ENCODE data around the gene TMEM74B.
"Not testable (repeated sequence)": the region's sequence is repeated elsewhere in the genome, so short reads cannot be mapped to it uniquely, and the experiment has no call there.

TMEM74B gene

DNA sequence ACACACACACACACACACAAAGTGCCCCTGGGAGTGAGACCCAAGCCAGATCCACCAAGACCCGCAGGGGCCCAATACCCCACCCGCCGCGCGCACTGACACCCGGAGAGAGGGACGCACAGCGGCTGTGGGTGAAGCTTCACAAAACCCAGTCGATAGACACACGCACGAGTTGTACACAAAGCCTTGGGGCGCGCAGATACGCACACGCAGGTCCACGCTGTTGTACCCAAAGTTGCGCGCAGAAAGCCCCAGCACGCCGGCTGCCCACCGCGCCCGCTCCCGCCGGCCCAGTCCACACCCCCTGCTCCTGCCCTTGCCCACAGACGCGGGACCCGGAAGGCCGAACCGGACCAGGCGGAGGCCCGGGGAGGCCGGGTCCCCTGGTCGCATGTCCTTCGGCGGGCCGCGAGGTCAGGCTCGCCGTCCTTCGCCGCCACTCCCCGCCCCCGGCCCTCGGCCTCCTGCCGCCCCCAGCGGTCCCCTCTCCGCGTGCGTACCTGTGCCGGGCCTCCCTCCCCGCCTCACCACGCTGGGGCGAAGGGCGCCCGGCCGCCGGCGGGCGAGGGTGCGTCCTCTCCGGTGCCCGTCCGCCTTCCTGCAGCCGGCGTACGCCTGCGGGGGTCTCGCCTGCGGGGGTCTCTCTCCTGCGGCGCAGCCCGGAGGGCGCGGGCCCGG is at the start of gene TMEM74B:
TSS of gene TMEM74B (minus strand) at position 344 of the 678 bp plus-strand sequence. CDS start 1,180 bp downstream, outside the sequence.
- no peak for DNase-seq

DNA sequence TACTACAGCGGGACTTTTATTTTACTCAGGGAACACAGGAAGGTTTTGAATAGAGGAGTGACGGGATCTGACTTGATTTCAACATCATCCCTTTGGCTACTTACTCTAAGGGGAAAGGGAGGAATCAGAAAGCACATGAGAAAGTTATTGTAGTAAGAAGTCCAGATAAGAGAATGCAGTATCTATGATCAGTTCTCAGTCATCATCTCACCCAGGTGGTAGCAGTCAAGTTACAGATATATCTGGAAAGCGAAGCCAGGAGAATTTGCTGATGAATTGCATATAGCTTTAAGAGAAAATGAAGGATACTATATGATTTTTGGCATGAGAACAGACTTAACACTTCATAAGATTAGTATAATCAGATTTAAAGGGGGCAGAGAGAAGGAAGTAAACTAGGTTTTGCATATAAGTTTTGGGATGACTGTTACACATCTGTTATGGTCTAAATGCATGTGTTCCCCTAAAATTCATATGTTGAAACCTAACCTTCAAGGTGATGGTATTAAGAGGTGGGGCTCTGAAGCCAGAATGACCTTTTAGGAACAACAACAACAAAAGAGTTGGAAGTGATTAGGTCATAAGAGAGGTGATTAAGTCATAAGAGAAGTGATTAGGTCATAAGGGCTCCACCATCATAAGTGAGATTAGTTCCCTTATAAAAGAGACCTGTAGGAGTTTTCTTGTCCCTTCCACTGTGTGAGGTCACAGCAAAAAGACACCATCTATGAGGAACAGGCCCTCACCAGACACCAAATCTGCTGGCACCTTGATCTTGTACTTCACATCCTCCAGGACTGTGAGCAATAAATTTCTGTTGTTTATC is 47.7 kb upstream of the TMEM74B start:
- no peak for DNase-seq

DNA sequence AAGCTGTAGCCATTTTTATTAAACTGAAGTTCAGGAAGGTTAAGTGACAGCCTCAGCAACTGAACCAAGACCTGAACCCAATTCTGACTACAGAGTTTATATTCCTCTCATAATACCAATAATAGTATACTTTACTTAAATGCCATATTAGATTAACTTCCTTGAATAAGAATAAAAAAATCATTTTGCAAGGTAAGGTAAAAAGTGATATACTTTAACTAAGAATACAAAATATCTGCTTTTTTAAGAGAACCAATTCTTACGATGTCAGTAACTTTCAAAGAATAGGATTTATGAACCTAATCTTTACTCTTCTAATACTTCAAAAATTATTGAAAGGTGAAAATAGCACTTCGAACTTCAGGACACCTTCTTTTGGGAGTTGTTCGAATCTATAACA is 44.8 kb upstream of the TMEM74B start:
- no peak for DNase-seq

GRCh38 chr20:1225783-1226654 is 41.2 kb upstream of the TMEM74B start, which contains the start of gene RAD21L1:
TSS of gene RAD21L1 (plus strand) at chr20:1226044. CDS start at chr20:1228454, 2,410 bp downstream.
- peak; percentile 85 for DNase-seq

DNA sequence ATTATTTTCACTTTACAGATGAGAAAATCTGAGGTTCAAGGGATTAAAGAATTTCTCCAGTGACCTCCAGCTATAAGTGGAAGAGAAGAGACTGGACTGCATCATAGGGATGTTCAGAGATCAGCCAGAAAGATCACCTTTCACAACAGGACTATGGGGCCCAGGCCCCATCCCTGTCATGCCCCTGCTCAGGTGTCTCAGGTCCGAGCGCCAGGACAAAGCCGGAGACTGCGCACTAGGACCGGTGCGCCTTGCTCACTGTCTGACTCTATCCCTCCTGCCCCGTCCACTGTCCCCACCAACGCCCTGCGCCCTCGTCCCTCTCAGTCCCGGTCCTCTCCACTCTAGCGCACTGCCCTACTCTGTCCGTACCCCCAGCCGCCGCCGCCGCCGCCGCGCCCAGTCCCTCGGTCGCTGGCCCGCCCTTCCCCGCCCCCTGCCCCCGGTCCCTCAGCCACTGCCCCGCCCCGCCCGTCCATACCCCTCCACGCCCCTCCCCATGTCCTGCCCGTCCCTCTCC is 40.5 kb upstream of the TMEM74B start:
- DNase-seq = peak; percentile 85

- DNase-seq = no peak
These were observed 39.6 kb upstream of the TMEM74B start for GRCh38 chr20:1224205-1224890.

GRCh38 chr20:1222750-1223149 is 38.0 kb upstream of the TMEM74B start:
- DNase-seq = not testable (repeated sequence)

GRCh38 chr20:1216527-1217427 is 32.0 kb upstream of the TMEM74B start:
- not testable (repeated sequence) for DNase-seq

GRCh38 chr20:1215386-1216170 is 30.8 kb upstream of the TMEM74B start:
- DNase-seq = no peak

DNA sequence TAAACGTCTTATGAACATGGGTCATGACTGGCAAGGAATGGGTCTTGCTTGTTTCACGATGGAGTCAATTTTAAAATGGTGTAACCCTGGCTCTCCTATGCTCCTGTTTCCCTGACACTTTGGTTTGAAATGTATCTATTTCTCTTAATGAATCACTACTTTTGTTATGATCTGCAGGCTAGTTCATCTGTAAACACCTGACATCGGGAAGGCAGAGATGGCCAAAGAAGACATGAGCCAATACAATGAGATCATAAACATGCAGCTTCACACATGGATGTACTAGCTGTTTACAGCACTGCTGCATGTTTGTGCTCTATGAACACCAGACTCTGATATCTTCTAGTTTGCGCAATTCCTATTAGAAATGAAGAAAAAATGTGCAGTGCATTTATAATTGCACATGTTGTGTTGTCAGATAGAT is 30.1 kb upstream of the TMEM74B start:
- no peak for DNase-seq

GRCh38 chr20:1212607-1213396 is 28.0 kb upstream of the TMEM74B start:
- DNase-seq = peak; percentile 77

DNA sequence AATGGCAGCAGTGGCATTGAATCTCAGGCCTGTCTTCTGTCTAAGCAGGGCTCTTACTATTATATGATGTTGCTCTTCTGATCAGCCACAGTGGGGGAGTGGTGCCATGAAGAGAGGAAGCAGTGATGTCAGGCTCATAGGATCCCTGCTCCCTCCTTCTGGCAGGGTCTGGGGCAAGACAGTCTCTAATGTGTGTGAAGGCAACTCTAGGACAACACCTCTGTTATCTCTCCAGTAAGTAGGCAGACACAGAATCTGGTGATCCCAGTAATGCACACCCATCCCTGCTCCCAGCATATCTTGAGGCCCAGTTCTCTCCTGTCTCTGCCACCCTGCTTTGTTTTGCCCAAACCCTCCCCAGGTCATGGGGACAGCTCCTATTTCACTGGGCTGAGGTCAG is 27.2 kb upstream of the TMEM74B start:
- DNase-seq = no peak

- DNase-seq = no peak
These were observed 25.7 kb upstream of the TMEM74B start for GRCh38 chr20:1210501-1210900.

GRCh38 chr20:1209447-1210387 is 24.9 kb upstream of the TMEM74B start:
- DNase-seq = no peak

- no peak for DNase-seq
These were observed 22.6 kb upstream of the TMEM74B start for GRCh38 chr20:1207293-1207878.

GRCh38 chr20:1206366-1207148 is 21.8 kb upstream of the TMEM74B start:
- no peak for DNase-seq

DNA sequence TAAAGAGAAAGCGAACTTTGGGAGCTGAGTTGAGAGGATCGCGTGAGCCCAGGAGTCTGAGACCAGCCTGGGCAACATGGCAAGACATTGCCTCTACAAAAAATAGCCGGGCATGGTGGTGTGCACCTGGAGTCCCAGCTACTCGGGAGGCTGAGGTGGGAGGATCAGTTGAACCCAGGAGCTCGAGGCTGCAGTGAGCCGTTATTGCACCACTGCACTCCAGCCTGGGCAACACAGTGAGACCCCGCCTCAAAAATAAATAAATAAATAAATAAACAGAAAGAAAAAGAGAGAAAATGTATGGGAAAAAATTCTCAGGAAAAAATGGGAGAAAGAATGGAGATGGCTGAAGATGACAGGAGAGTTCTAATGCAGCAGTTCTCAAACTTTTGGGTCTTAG is 21.0 kb upstream of the TMEM74B start:
- no peak for DNase-seq
